Measurements from ENCODE around the gene SAT2.

DNA sequence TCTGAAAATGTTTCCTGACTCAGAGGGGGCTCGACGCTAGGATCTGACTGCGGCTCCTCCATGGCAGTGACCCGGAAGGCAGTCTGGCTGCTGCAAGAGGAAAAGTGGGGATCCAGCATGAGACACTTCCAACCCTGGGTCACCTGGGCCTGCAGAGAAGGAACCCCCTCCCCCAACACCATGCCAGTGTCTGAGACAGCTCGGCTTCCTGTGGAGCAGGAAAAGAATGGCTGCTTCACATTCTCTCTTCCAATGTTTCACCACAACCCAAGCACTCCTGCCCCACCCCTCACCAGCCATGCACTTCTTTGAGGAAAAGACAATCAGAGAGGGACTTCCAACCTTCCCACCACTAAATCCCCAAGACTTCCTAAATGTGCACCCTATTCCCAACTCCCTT, 48.9 kb upstream of the SAT2 start:
- TF ChIP-seq EZH2 (IDR thresholded peaks at IDR 0.05) = no peak
- no peak for TF ChIP-seq POLR2AphosphoS5 (IDR thresholded peaks at IDR 0.05; ENCODE audit: borderline replicate concordance, low read depth, low read length)
